Measurements from ENCODE around the gene LEFTY1.
A peak's percentile ranks its signal among the peaks of the same experiment; 100 is the strongest.

Gene LEFTY1

GRCh38 chr1:225928186-225929175, 39.5 kb upstream of the LEFTY1 start:
- Histone ChIP-seq H3K9ac (no peak overlapping the region), H4K20me1 (no peaks in the 10 kb centered on the region), H3K4me1 (peaks cover 7 to 16% (median 12%) of the 10 kb centered on the region in 10 experiments), H3K9me3 (replicated peaks in 1 of 11) (no peaks in the 10 kb centered on the region), H3K27me3 (no peaks in the 10 kb centered on the region), H3K4me2 (peak overlapping the region in 1 of 11 experiments; percentile 4; a peak in 2 of 22 replicates), H3K4me3 (no peak overlapping the region), H3K36me3 (no peaks in the 10 kb centered on the region), H3K27ac (peak overlapping the region in 4 of 11 experiments; percentile 6 to 39 (median 32); a peak in 4 of 22 replicates)
- no peak for TF ChIP-seq Cebpa-rat (IDR thresholded peaks at IDR 0.05)

- no peak overlapping the region for H3K4me3 ChIP-seq
- no peaks in the 10 kb centered on the region for H3K27me3 ChIP-seq
- H3K9me3 ChIP-seq (replicated peaks in 1 of 11), result no peaks in the 10 kb centered on the region
- peaks cover 7 to 15% (median 11%) of the 10 kb centered on the region in 11 experiments for H3K36me3 ChIP-seq
- H4K20me1 ChIP-seq, result peaks cover 0 to 8% (median 0%) of the 10 kb centered on the region in 11 experiments; a peak in 4 of 22 replicates
- peak overlapping the region in 1 of 11 experiments; percentile 7; a peak in 1 of 22 replicates for H3K4me2 ChIP-seq
- no peak overlapping the region for H3K9ac ChIP-seq
- H3K4me1 ChIP-seq, result peaks cover 25 to 34% (median 30%) of the 10 kb centered on the region in 10 experiments
- peak overlapping the region in 1 of 11 experiments; percentile 18; a peak in 2 of 22 replicates for H3K27ac ChIP-seq
- TF ChIP-seq Cebpa-rat (IDR thresholded peaks at IDR 0.05), result no peak
Observed at GRCh38 chr1:225926551-225927113, 37.7 kb upstream of the LEFTY1 start.

GRCh38 chr1:225923692-225924555, 35.0 kb upstream of the LEFTY1 start, which contains the start of gene PYCR2:
PYCR2 (minus strand) TSS chr1:225924250; CDS start chr1:225924110, 140 bp downstream.
- Histone ChIP-seq H3K27me3 (no peaks in the 10 kb centered on the region), H3K27ac (peak within 1 kb of the TSS; percentile 91 to 100 (median 96)), H3K4me2 (peak within 1 kb of the TSS; percentile 92 to 100 (median 96)), H3K9ac (peak within 1 kb of the TSS; percentile 92 to 100 (median 95)), H4K20me1 (peaks cover 0 to 21% (median 0%) of the 10 kb centered on the region in 11 experiments; a peak in 4 of 22 replicates), H3K36me3 (peaks cover 17 to 37% (median 33%) of the 10 kb centered on the region in 11 experiments), H3K4me3 (peak within 1 kb of the TSS; percentile 68 to 97 (median 86)), H3K9me3 (replicated peaks in 1 of 11) (no peaks in the 10 kb centered on the region), H3K4me1 (peaks cover 50 to 61% (median 57%) of the 10 kb centered on the region in 10 experiments)
- TF ChIP-seq Cebpa-rat (IDR thresholded peaks at IDR 0.05), result peak in 4 of 11 experiments; percentile 30 to 74 (median 52); a peak in 4 of 22 replicates

- no peaks in the 10 kb centered on the region for H3K27me3 ChIP-seq
- H3K36me3 ChIP-seq, result peaks cover 23 to 43% (median 39%) of the 10 kb centered on the region in 11 experiments
- peak overlapping the region; percentile 91 to 100 (median 96) for H3K27ac ChIP-seq
- peak overlapping the region; percentile 92 to 100 (median 95) for H3K9ac ChIP-seq
- no peaks in the 10 kb centered on the region for H3K9me3 ChIP-seq (replicated peaks in 1 of 11)
- TF ChIP-seq Cebpa-rat (IDR thresholded peaks at IDR 0.05), result no peak
- peaks cover 50 to 64% (median 58%) of the 10 kb centered on the region in 10 experiments for H3K4me1 ChIP-seq
- peak overlapping the region; percentile 68 to 97 (median 86) for H3K4me3 ChIP-seq
- H4K20me1 ChIP-seq, result peaks cover 0 to 21% (median 0%) of the 10 kb centered on the region in 11 experiments; a peak in 4 of 22 replicates
- peak overlapping the region; percentile 92 to 100 (median 96) for H3K4me2 ChIP-seq
Observed at GRCh38 chr1:225923381-225923691, 34.4 kb upstream of the LEFTY1 start.

- Histone ChIP-seq H3K4me1 (peaks cover 50 to 70% (median 55%) of the 10 kb centered on the region in 10 experiments), H3K27me3 (no peaks in the 10 kb centered on the region), H3K4me2 (peak overlapping the region; percentile 92 to 100 (median 96)), H3K4me3 (peak overlapping the region in 9 of 10 experiments; percentile 68 to 97 (median 88); a peak in 6 of 20 replicates), H3K9ac (peak overlapping the region; percentile 92 to 100 (median 95); a peak in 17 of 22 replicates), H3K27ac (peak overlapping the region in 10 of 11 experiments; percentile 31 to 100 (median 97); a peak in 19 of 22 replicates), H3K36me3 (peaks cover 36 to 56% (median 52%) of the 10 kb centered on the region in 11 experiments), H3K9me3 (replicated peaks in 1 of 11) (no peaks in the 10 kb centered on the region), H4K20me1 (peaks cover 0 to 21% (median 0%) of the 10 kb centered on the region in 11 experiments; a peak in 4 of 22 replicates)
- TF ChIP-seq Cebpa-rat (IDR thresholded peaks at IDR 0.05), result no peak
Observed at GRCh38 chr1:225921734-225922709, 33.1 kb upstream of the LEFTY1 start.

- Histone ChIP-seq H3K4me3 (0 out of 20 replicates have a peak overlapping the region, but pooled peaks of 2 of the 10 experiments have one; percentile 13 to 17), H3K9me3 (replicated peaks in 1 of 11) (no peaks in the 10 kb centered on the region), H3K9ac (peak overlapping the region in 9 of 11 experiments; percentile 33 to 68 (median 55); a peak in 14 of 22 replicates), H3K27ac (peak overlapping the region; percentile 2 to 100 (median 93); a peak in 21 of 22 replicates), H4K20me1 (peaks cover 0 to 21% (median 0%) of the 10 kb centered on the region in 11 experiments; a peak in 6 of 22 replicates), H3K27me3 (no peaks in the 10 kb centered on the region), H3K4me1 (peaks cover 48 to 61% (median 52%) of the 10 kb centered on the region in 10 experiments), H3K4me2 (peak overlapping the region; percentile 92 to 100 (median 96)), H3K36me3 (peaks cover 57 to 77% (median 70%) of the 10 kb centered on the region in 11 experiments)
- TF ChIP-seq Cebpa-rat (IDR thresholded peaks at IDR 0.05), result peak in 2 of 11 experiments; percentile 20 to 40; a peak in 1 of 22 replicates
Observed at GRCh38 chr1:225919906-225920305, 31.0 kb upstream of the LEFTY1 start.

GRCh38 chr1:225918280-225918679, 29.3 kb upstream of the LEFTY1 start:
- no peaks in the 10 kb centered on the region for H3K9me3 ChIP-seq (replicated peaks in 1 of 11)
- H4K20me1 ChIP-seq, result peaks cover 0 to 21% (median 0%) of the 10 kb centered on the region in 11 experiments; a peak in 6 of 22 replicates
- peak overlapping the region in 5 of 11 experiments; percentile 2 to 100 (median 10); a peak in 2 of 22 replicates for H3K27ac ChIP-seq
- peaks cover 66 to 93% (median 81%) of the 10 kb centered on the region in 11 experiments for H3K36me3 ChIP-seq
- peaks cover 41 to 54% (median 45%) of the 10 kb centered on the region in 10 experiments for H3K4me1 ChIP-seq
- no peaks in the 10 kb centered on the region for H3K27me3 ChIP-seq
- no peak for TF ChIP-seq Cebpa-rat (IDR thresholded peaks at IDR 0.05)
- no peak overlapping the region for H3K9ac ChIP-seq
- H3K4me2 ChIP-seq, result no peak overlapping the region
- H3K4me3 ChIP-seq, result no peak overlapping the region

All from BLaER1 treated with 17β-estradiol and CSF1 and Interleukin-3, amounts not matched to agents 10 nM and 100 nM (cell line).